Coronary artery (tissue), 2 donors: ENCODE results near the gene NKD1.

Experiments used
- DNase-seq: peaks from one replicate; pipeline ENCODE4 v3.0.0-alpha.2; 2017; ENCODE audit warnings: low spot score
- H3K27ac ChIP-seq, 2 donors: fragments of 200-600 bp; sonication (generic); one replicate each; pipeline ENCODE4 v1.5.1; 2016 to 2019
- H3K4me3 ChIP-seq: fragments of 200-600 bp; sonication (generic); 2 replicates; pipeline ENCODE4 v1.5.1; 2016; ENCODE audit warnings: mild to moderate bottlenecking, moderate library complexity
- CTCF ChIP-seq: fragments of 200-600 bp; sonication (generic); IDR thresholded peaks from one replicate; pipeline ENCODE4 v1.5.1; 2019; ENCODE audit warnings: antibody characterized with exemption

The NKD1 gene

DNA sequence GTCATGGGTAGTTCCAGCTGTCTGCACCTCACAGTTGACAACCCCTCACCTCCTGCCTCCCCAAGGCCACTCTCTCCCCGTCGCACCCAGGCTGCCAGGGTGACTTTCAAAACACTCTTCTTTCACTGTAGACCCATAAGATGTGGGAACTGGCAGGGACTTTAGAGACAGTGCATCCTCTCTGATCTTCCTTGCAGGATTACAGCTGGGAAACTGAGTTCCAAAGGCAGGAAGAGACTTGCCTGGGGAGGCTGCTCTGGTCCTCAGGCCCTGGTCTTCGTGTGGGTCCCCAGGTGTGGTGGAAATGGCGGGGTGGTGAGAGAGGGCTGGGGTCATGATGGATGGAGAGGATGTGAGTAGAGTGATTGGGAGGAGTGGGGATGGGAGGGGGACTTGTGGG, 21.9 kb upstream of the NKD1 start:
- Histone ChIP-seq H3K27ac (no peak overlapping the region), H3K4me3 (no peak overlapping the region)
- no peak for DNase-seq
- TF ChIP-seq CTCF, result no peak

DNA sequence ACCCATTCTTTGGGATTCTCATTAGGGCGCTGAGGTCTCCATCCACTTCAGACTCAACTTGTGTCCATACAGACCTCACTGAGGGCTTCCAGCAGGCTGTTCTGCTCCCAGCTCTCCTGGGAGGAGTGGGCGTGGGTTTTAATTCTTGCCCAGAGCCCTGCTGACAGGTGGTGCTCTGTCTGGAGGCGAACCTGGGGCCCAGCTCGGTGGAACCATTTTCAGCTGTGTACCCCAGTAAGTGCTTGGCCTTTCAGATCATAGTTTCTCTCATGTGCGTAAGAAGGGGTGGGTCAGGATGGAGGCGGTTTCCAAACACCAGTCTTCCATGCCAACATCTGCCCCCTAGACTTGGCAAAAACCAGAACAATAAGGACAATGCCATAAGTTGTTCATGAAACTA, 21.4 kb upstream of the NKD1 start:
- TF ChIP-seq CTCF, result no peak
- H3K27ac ChIP-seq, result no peak overlapping the region
- DNase-seq, result no peak
- H3K4me3 ChIP-seq, result no peak overlapping the region

- TF ChIP-seq CTCF, result no peak
- DNase-seq, result no peak
- Histone ChIP-seq H3K27ac (no peak overlapping the region), H3K4me3 (no peak overlapping the region)
Measured at GRCh38 chr16:50528820-50529219, 19.4 kb upstream of the NKD1 start.

GRCh38 chr16:50529334-50529733, 18.9 kb upstream of the NKD1 start:
- Histone ChIP-seq H3K4me3 (no peak overlapping the region), H3K27ac (no peak overlapping the region)
- TF ChIP-seq CTCF, result no peak
- no peak for DNase-seq

- DNase-seq, result peak; percentile 43
- TF ChIP-seq CTCF, result no peak
- Histone ChIP-seq H3K27ac (no peak overlapping the region), H3K4me3 (no peak overlapping the region)
Measured at GRCh38 chr16:50530277-50531236, 17.6 kb upstream of the NKD1 start.

- DNase-seq, result peak; percentile 52
- no peak overlapping the region for H3K4me3 ChIP-seq
- no peak overlapping the region for H3K27ac ChIP-seq
- no peak for TF ChIP-seq CTCF
Measured at GRCh38 chr16:50531359-50531758, 16.8 kb upstream of the NKD1 start.

GRCh38 chr16:50531901-50532300, 16.3 kb upstream of the NKD1 start:
- H3K27ac ChIP-seq, result no peak overlapping the region
- peak; percentile 62 for DNase-seq
- H3K4me3 ChIP-seq, result no peak overlapping the region
- TF ChIP-seq CTCF, result no peak
